ENCODE measurements around the gene RANBP3.

The RANBP3 gene

GRCh38 chr19:5947435-5947834 is 30.5 kb downstream of the RANBP3 start:
- no peak for DNase-seq

DNA sequence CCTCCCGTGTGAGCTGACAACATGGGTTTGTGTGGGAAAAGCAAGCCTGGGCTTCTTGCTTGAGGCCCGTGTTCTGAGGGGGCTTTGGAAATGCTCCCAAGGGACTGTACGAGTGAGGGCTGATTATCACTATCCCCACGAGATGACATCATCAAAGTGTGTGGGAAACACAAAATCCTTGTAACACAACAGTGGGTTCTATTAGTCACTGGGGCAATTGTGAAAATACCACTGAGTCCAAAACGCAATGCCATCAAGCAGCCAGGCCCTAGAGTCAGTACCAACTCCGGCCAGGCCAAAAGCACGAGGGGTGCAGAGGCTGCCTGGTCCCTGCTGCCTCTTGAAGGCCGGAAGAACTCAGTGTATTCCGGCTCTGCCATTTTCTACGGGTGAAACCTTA is 34.3 kb downstream of the RANBP3 start:
- DNase-seq, result no peak

- no peak for DNase-seq
Measured at GRCh38 chr19:5943045-5943444, 34.9 kb downstream of the RANBP3 start.

DNA sequence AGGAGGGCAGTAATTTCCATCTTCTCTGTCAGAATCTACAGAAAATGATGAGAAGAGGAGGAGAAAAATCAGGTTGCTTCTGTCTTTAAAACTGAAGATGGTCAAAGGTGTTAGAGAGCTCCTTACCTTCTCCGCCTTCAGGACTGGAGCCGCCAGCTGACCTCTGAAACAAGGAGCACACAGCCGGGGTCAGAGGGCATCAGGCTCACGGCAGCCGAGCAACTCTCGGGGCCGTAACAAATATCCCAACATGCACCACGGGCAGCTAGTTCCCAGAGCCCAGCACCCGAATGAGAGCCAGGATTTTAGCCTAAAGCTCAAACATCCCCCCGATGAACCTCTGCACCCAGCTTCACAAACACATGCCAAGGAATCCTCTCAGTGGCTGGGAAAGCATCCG is 36.3 kb downstream of the RANBP3 start:
- no peak for DNase-seq

- DNase-seq, result no peak
Measured at GRCh38 chr19:5940260-5941208, 37.4 kb downstream of the RANBP3 start.

- no peak for DNase-seq
Measured at GRCh38 chr19:5937550-5937949, 40.4 kb downstream of the RANBP3 start.

DNA sequence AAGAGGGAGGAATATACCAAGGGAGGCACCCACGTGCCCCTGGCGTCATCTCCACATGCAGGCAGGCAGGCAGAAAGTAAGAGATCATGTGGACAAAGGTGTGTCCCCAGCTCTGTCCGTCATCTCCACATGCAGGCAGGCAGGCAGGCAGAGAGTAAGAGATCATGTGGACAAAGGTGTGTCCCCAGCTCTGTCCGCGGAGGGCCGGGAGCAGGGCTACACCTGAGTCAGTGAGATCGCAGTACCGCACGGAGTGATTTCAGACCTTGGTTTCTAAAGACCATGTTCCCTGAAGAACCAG is 41.7 kb downstream of the RANBP3 start:
- no peak for DNase-seq

DNA sequence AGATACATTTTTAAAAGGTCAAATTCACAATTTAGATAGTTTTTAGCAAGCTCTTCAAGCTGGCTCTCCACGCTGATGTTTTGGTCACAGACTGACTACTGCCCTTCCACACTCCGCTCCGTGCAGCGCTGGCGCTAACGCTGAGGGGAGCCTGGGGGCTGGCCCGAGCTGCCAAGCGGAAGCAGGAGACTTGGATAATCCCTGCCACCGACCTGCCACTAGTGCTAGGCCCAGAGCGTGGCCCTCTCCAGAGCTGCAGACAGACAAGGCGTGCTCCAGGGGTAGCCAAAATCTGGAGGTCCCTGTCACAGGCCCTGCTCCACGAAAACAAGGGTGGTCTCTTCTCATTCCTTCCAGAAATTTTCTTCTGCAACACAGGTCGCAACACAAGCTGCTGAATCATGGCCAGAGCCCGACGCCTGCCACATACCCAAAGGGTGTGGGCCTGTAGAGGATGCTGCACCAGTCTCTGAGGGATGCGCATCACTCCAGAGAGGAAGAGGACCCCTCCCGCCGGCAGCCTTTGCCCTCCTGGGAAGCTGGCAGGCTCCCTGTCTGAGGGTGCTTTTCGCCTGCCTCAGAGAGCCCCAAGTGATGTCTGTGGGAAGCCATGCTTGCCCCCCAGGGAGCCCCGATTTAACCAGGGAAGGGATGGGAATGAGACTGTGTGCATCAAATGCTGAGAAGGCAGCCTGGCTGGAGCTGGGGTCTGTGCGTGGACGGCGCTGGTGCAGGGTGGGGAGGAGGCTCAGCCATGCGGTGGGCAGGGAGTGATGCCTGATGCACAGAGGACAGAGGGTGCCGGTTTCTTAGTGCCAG is 42.3 kb downstream of the RANBP3 start:
- no peak for DNase-seq

DNA sequence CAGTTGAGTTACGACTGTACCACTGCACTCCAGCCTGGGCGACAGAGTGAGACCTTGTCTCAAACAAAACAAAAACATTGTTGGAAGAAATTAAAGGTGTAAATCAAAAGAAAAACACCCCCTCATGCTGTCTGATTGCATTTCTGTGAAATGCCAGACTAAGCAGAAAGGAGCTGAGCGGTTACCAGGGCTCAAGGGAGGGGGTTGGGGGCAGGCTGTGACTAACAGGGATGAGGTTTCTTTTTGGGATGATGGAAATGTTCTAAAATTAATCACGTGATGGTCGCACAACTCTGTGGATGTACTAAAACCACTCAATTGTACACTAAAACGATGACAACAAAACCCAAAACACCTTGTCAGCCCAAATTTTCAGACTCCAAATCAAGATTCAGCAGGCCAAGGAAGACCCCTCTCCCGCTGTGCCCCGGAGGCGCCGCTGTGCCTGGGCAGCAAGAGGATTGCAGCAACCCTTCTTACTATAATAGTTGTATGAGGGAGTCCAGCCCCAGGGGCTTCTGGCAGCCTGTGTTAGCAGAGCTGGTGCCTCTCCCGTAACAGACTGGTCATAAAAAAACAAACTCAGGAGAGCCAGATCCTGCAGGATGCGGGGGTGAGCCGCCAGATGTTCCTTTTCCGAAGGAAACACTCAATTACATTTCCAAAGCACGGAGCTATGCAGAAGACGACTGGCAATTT is 43.0 kb downstream of the RANBP3 start:
- peak; percentile 42 for DNase-seq

GRCh38 chr19:5934069-5934401 is 43.9 kb downstream of the RANBP3 start:
- DNase-seq, result no peak

DNA sequence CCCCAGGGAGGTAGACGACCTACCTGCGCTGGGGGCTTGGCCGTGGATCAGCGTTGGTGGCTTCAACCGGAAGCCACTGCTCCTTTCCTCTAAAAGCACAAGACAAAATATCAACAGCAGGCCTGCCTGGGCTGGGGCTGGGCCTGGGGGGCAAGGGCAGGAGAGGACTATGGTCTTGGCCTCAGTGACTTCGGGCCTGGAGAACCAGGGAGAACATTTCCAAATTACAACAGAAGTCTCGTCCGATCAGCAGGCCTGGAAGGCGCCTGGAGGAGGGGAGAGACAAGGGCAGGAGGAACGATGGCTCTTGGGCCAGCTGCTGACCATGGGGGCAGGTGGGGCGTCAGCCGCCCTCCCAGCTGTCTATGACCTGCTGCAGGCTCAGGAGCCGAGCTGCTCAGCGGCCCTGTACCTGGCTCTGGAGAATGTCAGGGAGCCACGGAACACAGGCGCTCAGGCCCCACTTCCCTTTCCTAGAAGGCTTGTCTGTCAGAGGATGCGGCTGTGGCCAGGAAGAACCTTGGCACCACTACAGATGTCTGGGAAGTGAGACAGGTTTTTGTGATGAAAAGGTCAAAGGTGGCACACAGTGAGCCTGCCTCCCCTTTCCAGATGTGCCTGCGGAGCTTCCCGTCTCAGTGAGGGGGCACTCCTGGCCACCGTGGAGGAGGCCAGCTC is 44.4 kb downstream of the RANBP3 start:
- DNase-seq, result no peak

GRCh38 chr19:5932609-5933262 is 45.2 kb downstream of the RANBP3 start:
- DNase-seq, result no peak

DNA sequence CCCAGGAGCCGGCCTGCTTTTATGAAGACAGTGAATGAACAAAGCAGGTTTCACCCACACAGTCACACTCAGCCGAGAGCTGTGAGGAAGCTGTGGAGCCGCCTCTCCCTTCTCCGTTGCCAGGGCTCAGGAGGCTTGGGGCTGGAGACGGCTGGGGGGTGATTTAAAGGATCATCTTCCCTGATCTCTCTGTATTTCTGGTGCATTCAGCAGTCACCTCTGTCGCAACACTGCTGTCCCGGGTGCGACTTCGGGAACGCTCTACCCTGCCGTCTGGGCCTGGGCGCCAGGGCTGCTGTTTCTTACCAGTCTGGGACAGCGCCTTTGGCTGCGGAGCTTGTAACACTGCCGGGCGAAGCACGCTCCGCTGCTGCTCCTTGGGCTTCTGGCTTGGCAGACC is 45.8 kb downstream of the RANBP3 start:
- no peak for DNase-seq

GRCh38 chr19:5931251-5931650 is 46.7 kb downstream of the RANBP3 start:
- DNase-seq, result no peak

GRCh38 chr19:5929625-5930024 is 48.3 kb downstream of the RANBP3 start:
- DNase-seq, result no peak

GRCh38 chr19:5929179-5929578 is 48.8 kb downstream of the RANBP3 start:
- DNase-seq, result no peak

- DNase-seq, result no peak
Measured at GRCh38 chr19:5927441-5927821, 50.5 kb downstream of the RANBP3 start.

- no peak for DNase-seq
Measured at GRCh38 chr19:5926641-5927440, 51.1 kb downstream of the RANBP3 start.

DNA sequence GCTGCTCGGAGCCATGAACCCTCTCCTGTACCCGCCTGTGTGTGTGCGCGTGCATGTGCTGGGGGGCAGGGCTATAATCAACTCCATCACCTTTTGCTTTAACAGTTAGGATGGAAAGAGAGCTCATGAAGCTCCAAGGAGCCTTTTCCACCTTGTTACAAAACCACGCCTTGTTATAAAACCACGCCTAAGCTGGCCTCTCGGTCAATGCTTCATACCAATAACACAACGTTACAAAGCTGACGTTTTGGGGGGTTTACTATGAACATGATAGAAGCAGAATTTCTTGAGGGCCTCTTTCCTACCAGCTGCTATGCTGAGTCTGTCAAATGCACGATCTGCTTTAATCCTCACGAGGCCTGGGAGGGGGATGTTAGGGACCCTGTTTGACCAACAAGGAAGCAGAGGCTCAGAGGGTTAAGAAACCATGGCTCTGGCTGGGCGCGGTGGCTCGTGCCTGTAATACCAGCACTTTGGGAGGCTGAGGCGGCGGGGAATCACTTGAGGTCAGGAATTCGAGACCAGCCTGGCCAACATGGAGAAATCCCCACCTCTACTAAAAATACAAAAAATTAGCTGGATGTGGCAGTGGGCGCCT is 52.0 kb downstream of the RANBP3 start:
- DNase-seq, result no peak

DNA sequence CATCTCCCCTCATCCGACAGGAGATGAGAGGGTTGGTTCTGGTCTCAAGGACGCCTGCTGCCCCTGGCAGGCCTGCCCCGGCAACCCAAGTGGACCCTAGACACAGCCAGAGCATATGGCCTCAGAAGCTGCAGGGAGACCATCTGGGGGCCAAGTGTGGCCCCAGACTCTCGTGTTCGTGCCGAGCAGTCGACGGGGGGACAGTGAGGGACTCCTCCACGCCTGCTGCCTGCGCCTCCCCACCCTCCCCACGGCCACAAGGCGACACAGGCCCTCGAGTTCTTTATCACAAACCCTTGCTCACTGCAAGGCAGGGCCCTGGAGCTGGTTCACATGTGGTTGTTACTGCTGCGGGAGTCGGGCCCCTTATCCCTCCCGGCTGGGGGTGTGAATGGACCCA is 54.6 kb downstream of the RANBP3 start:
- DNase-seq, result no peak

DNA sequence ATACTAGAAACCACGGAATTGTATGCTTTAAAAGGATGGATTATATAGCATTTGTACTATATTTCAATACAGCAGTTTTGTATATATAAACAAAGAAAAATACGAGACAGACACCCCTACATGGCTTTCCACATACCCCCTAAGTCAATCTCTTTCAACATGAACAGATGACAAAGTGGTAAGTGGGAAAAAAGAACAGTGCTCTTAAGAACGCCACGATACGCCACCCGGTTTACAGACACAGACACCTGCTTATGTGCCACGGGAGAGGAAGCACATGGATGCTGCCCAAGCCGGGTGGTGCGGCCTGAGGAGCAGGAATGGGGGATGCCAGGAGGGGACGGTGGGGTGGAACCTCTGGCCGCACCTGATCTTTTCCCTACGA is 55.8 kb downstream of the RANBP3 start:
- no peak for DNase-seq
